Epidermal melanocyte (primary cell): ENCODE results near the gene UST.
"Not testable (repeated sequence)": the region's sequence is repeated elsewhere in the genome, so short reads cannot be mapped to it uniquely, and the experiment has no call there.

Experiments
- DNase-seq: peaks from one replicate; pipeline ENCODE4 v3.0.0; 2011; ENCODE audit warnings: low spot score; ENCODE audit not compliant: insufficient read length

UST gene

DNA sequence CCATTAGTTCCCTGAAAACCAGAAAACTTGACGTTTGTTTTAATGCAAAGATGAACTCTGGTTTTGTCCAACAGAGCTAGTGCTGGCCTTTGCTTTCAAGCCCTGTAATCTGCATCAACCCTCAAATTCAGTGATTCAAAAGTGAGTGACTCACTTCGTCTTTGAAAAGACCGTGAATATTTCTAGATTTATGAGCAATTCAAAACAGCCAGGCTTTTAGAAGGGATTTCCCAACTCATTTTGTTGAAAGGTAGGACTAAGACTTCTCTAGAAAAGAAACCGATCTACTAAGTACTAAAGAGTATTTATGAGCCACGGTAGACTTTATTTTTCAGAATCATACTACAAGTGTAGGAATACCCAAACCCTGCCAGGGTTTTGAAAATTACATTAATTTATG is 121.5 kb downstream of the UST start:
- DNase-seq: no peak

DNA sequence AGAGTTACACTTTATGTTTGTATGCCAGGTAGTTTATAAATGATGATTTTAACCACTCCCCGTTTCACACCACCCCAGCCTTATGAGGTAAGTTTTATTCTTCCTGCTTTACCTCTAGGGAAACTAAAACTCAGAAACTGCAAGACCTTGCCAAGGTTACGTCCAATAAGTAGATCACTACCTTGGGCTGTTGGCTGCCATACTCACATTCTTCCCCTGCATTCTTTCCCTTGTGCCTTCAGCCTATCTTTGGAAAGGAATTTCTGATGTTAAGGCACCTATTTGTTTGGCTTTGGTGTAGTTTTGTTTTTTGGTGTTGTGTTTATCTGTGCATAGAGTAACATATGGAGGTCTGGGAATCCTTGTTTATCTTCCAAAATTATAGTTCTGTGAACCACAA is 122.1 kb downstream of the UST start:
- no peak for DNase-seq

- peak; percentile 71 for DNase-seq
These were observed 122.8 kb downstream of the UST start for GRCh38 chr6:148869585-148869984.

- no peak for DNase-seq
These were observed 126.3 kb downstream of the UST start for GRCh38 chr6:148873154-148873553.

GRCh38 chr6:148873868-148874267 is 127.0 kb downstream of the UST start:
- no peak for DNase-seq

DNA sequence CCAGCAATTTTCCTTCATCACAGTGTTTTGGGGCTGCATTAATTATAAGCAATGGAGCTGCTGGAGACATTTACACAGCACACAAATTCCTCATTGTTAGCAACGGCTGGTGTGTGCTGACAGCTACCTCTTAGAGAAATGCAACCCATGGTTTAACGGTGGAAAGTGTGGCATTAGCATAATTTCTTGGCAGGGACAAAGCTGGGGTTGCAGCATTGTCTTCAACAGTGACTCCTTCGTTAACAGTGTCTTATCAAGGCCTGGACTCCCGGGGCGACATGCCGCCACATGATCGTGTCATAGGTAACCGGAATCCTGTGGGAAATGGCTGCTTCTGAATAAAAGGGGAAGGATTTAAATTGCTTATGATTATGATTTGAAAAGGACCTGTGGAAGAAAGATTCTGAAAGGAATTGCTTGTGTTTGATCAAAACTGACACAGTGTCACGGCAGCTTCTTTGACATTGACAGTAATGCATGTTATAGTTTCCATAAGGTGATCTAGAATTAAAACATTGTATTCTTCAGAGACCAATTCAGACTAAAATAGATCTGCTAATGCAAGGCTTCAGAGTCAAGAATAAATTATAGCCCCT is 128.0 kb downstream of the UST start:
- no peak for DNase-seq

DNA sequence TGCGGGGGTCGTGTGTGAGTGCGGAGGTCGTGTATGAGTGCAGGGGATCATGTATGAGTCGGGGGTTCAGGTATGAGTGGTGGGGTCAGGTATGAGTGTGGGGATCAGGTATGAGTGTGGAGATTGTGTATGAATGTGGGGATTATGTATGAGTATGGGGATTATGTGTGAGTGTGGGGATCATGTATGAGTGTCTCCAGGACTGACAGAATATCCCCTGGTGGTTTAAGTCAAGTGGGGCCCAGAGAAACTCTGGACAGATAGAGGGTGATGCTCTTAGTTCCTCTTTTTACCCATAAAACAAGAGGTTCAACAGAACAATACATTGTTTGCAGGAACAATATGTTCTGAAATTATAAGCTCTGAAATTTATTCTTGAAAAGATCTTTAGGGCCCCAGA is 131.9 kb downstream of the UST start:
- no peak for DNase-seq

- not testable (repeated sequence) for DNase-seq
These were observed 133.9 kb downstream of the UST start for GRCh38 chr6:148880742-148881141.

DNA sequence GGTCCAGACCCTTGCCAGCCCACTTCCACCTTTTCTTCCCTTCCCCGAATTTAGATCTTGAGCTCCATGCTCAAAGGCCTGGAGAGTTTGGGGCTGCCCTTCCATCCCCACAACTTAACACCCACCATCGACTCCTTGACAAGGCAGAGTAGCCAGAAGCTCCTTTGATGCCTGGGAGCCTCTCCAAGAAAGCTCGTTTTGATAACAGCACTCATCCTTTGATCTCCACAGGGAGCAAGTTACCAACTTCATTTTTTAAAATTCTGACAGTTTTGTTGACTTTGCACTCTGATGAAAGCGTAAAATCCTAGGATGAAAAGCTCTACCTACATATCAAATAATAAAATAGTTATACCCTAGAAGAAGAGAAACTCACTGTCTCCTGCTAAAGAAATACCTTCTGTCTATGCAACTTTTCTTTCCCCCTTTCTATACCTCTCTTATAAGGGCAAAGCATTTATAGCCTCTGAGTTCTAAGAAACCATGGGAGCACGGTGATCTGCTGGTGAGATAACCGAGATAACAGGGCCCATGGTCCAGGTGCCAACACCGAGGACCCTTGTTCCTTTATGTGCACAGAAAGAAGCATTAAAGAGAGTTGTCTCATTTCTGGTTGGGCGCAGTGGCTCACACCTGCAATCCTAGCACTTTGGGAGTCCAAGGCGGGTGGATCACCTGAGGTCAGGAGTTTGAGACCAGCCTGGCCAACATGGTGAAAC is 134.9 kb downstream of the UST start:
- no peak for DNase-seq

- no peak for DNase-seq
These were observed 136.4 kb downstream of the UST start for GRCh38 chr6:148883270-148883669.

DNA sequence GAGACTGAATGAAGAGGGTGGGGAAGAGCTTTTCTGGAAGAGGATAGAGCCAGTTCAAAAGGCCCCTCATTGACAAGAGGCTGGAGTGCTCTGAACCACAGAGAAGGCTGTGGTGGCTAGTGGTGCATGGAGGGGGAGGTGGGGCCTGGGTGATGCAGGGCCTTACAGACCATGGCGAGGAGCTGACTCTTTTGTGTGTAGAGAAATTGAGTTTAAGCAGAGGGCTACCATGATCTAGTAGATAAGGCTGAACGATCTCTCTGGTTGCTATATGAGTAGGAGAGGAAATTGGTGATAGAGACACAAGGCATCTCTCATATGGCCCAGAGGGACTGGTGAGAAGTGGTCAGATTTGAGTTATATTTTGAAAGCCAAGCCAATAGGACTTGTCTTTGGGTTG is 137.6 kb downstream of the UST start:
- DNase-seq: no peak

GRCh38 chr6:148885136-148885865 is 138.5 kb downstream of the UST start:
- no peak for DNase-seq

GRCh38 chr6:148885925-148886845 is 139.4 kb downstream of the UST start:
- no peak for DNase-seq

- DNase-seq: no peak
These were observed 140.4 kb downstream of the UST start for GRCh38 chr6:148887181-148887580.

DNA sequence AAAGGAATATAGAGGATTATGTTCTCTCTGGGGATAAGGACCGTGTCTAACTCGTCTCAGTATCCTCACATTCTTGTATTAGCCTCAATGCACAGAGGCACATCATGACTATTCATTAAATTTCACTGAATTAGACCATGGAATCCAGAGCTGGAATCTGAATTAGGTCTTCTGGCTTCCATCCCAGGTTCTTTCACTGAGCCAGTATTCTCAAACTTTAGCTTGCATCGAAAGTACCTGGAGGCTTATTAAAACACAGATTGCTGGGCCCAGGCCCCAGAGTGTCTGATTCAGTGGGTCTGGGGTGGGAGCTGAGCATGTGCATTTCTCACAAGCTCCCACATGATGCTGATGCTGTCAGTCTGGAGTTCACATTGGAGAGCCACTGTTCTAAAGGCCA is 142.0 kb downstream of the UST start:
- no peak for DNase-seq

DNA sequence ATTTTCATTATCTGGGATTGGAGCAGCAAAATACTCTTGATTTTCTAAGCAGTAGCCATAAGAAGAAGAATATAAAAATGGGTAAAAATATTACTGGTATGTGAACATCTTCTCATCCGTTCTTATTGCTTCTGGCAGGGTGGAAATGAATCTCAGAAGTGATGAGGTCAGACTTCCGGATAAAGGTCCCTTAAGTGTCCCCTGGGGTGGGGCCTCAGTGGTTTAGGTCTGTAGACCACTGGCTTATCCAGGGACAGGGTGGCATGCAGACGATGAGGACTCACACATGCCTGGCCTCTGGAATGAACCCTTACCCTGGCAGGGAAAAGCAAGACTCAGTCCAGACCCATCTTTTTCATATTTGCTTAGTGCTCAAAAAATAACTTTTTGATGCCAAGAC is 143.3 kb downstream of the UST start:
- no peak for DNase-seq

GRCh38 chr6:148890652-148891404 is 144.0 kb downstream of the UST start:
- no peak for DNase-seq

DNA sequence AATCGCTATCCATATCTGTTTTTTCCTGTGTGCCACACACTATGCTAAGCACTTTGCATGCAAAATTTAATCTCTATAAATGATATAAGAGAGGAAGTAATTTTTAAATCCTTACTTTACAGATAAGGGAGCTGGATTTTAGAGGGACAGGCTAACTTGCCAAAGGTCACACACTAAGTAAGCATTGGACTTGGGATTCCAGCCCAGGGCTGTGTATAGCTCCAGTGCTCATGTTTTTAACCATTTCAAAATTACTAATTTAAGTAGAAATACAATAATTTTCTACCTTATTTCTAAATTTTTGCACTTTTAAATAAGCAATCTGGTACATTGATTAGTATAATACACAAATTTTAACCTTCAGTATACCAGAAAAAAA is 144.6 kb downstream of the UST start:
- DNase-seq: no peak

- no peak for DNase-seq
These were observed 145.4 kb downstream of the UST start for GRCh38 chr6:148892247-148892646.

GRCh38 chr6:148893073-148893472 is 146.2 kb downstream of the UST start:
- DNase-seq: no peak

DNA sequence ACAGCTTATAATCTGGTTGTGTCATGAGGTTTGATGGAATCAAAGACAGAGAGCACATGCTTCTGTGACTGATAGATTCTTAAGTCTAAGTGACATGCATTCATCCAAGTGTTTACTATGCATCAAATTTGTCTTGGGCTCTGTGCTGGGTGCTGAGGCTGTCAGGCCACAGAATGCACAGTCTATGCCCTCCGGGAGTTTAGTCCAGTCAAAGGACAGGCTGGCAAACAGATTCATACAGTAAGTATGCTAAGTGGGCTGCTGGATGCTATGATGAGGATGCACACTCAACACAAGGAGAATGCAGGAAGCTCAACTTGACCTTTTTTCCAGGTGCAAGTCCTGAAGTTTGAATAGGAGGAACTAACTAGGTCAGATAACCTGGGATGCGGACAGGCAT is 146.7 kb downstream of the UST start:
- no peak for DNase-seq
